Lung (tissue), 16 donors: Measurements from ENCODE around the gene DOCK10. TPM values are rescaled to one million over a fixed set of nuclear protein-coding genes. Genes with fewer than 3 reads are reported as not detected.

Experiments used
- ATAC-seq: fragments of 200-7000 bp; cut with Tn5 transposase; one replicate; pipeline ENCODE4 v1.9.1; 2020; ENCODE audit warnings: moderate number of reproducible peaks; ENCODE audit not compliant: insufficient read depth, low FRiP score
- DNase-seq, 3 donors: peaks; one replicate each; pipeline ENCODE4 v3.0.0-alpha.2; 2013 to 2017
- H3K27ac ChIP-seq, 2 donors: one replicate each; pipeline ENCODE4 v1.5.1; 2013; ENCODE audit warnings: mild to moderate bottlenecking in 2 of 2, moderate library complexity in 2 of 2, control low read depth in 1 of 2, inconsistent platforms in 1 of 2, low read depth in 1 of 2, low read length in 1 of 2
- H3K27me3 ChIP-seq, 3 donors: one replicate each; pipeline ENCODE4 v1.5.1; 2013; ENCODE audit warnings: low read length in 2 of 3; ENCODE audit not compliant: control insufficient read depth in 3 of 3, insufficient read depth in 3 of 3
- H3K36me3 ChIP-seq, 4 donors: one replicate each; pipeline ENCODE4 v1.5.1; 2013; ENCODE audit warnings: low read length in 4 of 4, mild to moderate bottlenecking in 1 of 4, moderate library complexity in 1 of 4; ENCODE audit not compliant: control insufficient read depth in 4 of 4, insufficient read depth in 4 of 4
- H3K4me1 ChIP-seq, 5 donors: one replicate each; pipeline ENCODE4 v1.5.1; 2013; ENCODE audit warnings: low read length in 5 of 5, mild to moderate bottlenecking in 2 of 5, moderate library complexity in 1 of 5; ENCODE audit not compliant: control insufficient read depth in 5 of 5, insufficient read depth in 5 of 5
- H3K4me3 ChIP-seq: one replicate; pipeline ENCODE4 v1.5.1; 2013; ENCODE audit warnings: mild to moderate bottlenecking, control low read depth, moderate library complexity
- H3K9ac ChIP-seq, 2 donors: one replicate each; pipeline ENCODE4 v1.5.1; 2013; ENCODE audit warnings: low read length in 2 of 2, control low read depth in 1 of 2; ENCODE audit not compliant: insufficient read depth in 1 of 2
- H3K9me3 ChIP-seq, 4 donors: one replicate each; pipeline ENCODE4 v1.5.1; 2013; ENCODE audit warnings: low read length in 3 of 4, mild to moderate bottlenecking in 1 of 4, moderate library complexity in 1 of 4; ENCODE audit not compliant: control insufficient read depth in 4 of 4, insufficient read depth in 3 of 4
- CTCF ChIP-seq: IDR thresholded peaks from 2 replicates; pipeline ENCODE4 v1.5.1; 2012; ENCODE audit warnings: mild to moderate bottlenecking; ENCODE audit errors: control extremely low read depth, extremely low read depth
- WGBS, 2 donors: extraction: QIAGEN DNeasy Blood & Tissue Kit; methylation state at CpG; one replicate each; pipeline ENCODE4 v1.1.7; 2013; 5-methylcytosine and 5-hydroxymethylcytosine counted together
- long read RNA-seq, 5 donors: transcript quantifications; one replicate each; lab custom pipeline, GENCODE V29; 2026
- polyA plus RNA-seq, 2 donors: library from polyadenylated mRNA; stranded (reverse); fragments of 200-250 nt; gene quantifications; one replicate each; pipeline ENCODE4 v1.2.1, GENCODE V29; 2013
- total RNA-seq, 2 donors: library from RNA; depleted of rRNA in 1 of 2; stranded (reverse); fragments of >200 nt in 1 of 2; gene quantifications; one replicate each; pipeline ENCODE4 v1.2.1, GENCODE V29; 2014 to 2021
- donor health status: control.
- donor health status: control.
- donor health status: Bipolar disorder and iron deficiency.
- donor health status: healthy.
- donor health status: DM: yes; HTN: yes; CAD: no.

The DOCK10 gene
- total RNA-seq (10 to 100 TPM; 28.1 to 39.8 TPM), polyA plus RNA-seq (1 to 10 TPM; 3.1 to 7.8 TPM)
- long read RNA-seq, donor 1, partial matches to known transcripts = 22 of 23 reads
- long read RNA-seq, donor 1, other reads (novel, unspliced or antisense) = 0 of 23 reads
- long read RNA-seq, donor 2 = 0 reads
- long read RNA-seq, donor 3, partial matches to known transcripts = 11 of 12 reads
- long read RNA-seq, donor 3, other reads (novel, unspliced or antisense) = 0 of 12 reads
- long read RNA-seq, donor 4, partial matches to known transcripts = 8 of 9 reads
- long read RNA-seq, donor 4, other reads (novel, unspliced or antisense) = 0 of 9 reads
- long read RNA-seq, donor 5, partial matches to known transcripts = 29 of 29 reads
- long read RNA-seq, donor 5, other reads (novel, unspliced or antisense) = 0 of 29 reads

- WGBS, 2 donors = 1% methylated on average over 94 to 113 of the region's 113 CpGs
- no peak for TF ChIP-seq CTCF
- peak; percentile 61 to 83 (median 72) for DNase-seq
- peak within 1 kb of the TSS in 1 of 2 donors; percentile 70 for H3K9ac ChIP-seq
- no peaks in the 10 kb centered on the region for H3K36me3 ChIP-seq
- H3K4me1 ChIP-seq = peaks cover 0 to 18% (median 4%) of the 10 kb centered on the region in 5 donors
- no peaks in the 10 kb centered on the region for H3K9me3 ChIP-seq
- peak within 1 kb of the TSS; percentile 54 for H3K4me3 ChIP-seq
- H3K27me3 ChIP-seq = peaks cover 0 to 50% (median 14%) of the 10 kb centered on the region in 3 donors
- H3K27ac ChIP-seq = peak within 1 kb of the TSS in 1 of 2 donors; percentile 54
- ATAC-seq = peak; percentile 39
Measured at GRCh38 chr2:225041851-225042799, at the start of gene DOCK10. DOCK10 (minus strand) TSS chr2:225042468; CDS start chr2:225042374, 94 bp downstream.

GRCh38 chr2:225091336-225091735 is 49.1 kb upstream of the DOCK10 start:
- Histone ChIP-seq H3K9ac (no peak overlapping the region), H3K27ac (no peak overlapping the region), H3K4me1 (no peaks in the 10 kb centered on the region), H3K36me3 (no peaks in the 10 kb centered on the region), H3K9me3 (peaks cover 0 to 2% (median 0%) of the 10 kb centered on the region in 4 donors), H3K27me3 (peaks cover 0 to 3% (median 0%) of the 10 kb centered on the region in 3 donors), H3K4me3 (no peak overlapping the region)
- 89 to 94% methylated on average over 2 of the region's 2 CpGs for WGBS, 2 donors
- DNase-seq = no peak
- TF ChIP-seq CTCF = no peak
- no peak for ATAC-seq

- Histone ChIP-seq H3K36me3 (no peaks in the 10 kb centered on the region), H3K4me1 (no peaks in the 10 kb centered on the region), H3K27me3 (peaks cover 0 to 3% (median 0%) of the 10 kb centered on the region in 3 donors), H3K27ac (no peak overlapping the region), H3K9me3 (peaks cover 0 to 2% (median 0%) of the 10 kb centered on the region in 4 donors), H3K4me3 (no peak overlapping the region), H3K9ac (no peak overlapping the region)
- WGBS, 2 donors = 83 to 85% methylated on average over 3 of the region's 3 CpGs
- no peak for TF ChIP-seq CTCF
- DNase-seq (no peak), ATAC-seq (no peak)
Measured at GRCh38 chr2:225090746-225091145, 48.5 kb upstream of the DOCK10 start.
